Omental fat pad (tissue), 4 donors: ENCODE measurements around the gene KDM4C. TPM values are rescaled to one million over a fixed set of nuclear protein-coding genes. Genes with fewer than 3 reads are reported as not detected.

Experiments used
- ATAC-seq: fragments of 150-250 bp; one replicate; pipeline ENCODE4 v1.9.1; 2016; ENCODE audit warnings: mild to moderate bottlenecking, moderate library complexity; ENCODE audit not compliant: low FRiP score
- DNase-seq: peaks from one replicate; pipeline ENCODE4 v3.0.0-alpha.2; 2019; ENCODE audit warnings: low spot score
- total RNA-seq, 4 donors: library from RNA; depleted of rRNA; stranded (reverse); fragments of >200 nt; gene quantifications; one replicate each; pipeline ENCODE4 v1.1.0, GENCODE V29; 2016
- TF ChIP-seq, protein P1 (sequence below), 3 donors: fragments of 450-650 bp; IDR thresholded peaks; one replicate each; pipeline ENCODE4 v1.5.1; 2016 to 2017; ENCODE audit warnings: antibody characterized with exemption in 3 of 3, mild to moderate bottlenecking in 3 of 3, moderate library complexity in 2 of 3

The KDM4C gene
- total RNA-seq, 4 donors from 2014 or later = 24.9 to 37.0 (median 32.0) TPM

DNA sequence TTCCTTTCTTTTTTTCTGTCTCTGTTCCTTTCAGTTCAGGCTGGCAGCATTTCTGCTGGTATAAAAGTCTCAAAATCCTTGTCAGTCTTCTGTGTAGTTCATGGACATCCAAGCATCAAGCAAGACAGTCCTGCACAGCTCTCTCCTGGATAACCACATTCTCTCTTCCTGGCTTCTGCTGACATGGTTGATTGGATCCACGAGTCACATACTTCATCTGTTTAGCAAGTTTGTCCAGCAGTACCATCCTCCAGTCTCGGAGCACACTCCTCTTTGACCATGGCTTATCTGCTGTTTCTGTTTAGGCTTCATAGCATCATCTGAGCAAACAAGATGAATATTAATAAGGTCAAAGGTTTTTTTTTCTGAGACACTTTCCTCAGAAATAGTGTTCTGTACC is 220.8 kb downstream of the KDM4C start:
- ATAC-seq (no peak), DNase-seq (no peak)
- TF ChIP-seq, protein P1, sequence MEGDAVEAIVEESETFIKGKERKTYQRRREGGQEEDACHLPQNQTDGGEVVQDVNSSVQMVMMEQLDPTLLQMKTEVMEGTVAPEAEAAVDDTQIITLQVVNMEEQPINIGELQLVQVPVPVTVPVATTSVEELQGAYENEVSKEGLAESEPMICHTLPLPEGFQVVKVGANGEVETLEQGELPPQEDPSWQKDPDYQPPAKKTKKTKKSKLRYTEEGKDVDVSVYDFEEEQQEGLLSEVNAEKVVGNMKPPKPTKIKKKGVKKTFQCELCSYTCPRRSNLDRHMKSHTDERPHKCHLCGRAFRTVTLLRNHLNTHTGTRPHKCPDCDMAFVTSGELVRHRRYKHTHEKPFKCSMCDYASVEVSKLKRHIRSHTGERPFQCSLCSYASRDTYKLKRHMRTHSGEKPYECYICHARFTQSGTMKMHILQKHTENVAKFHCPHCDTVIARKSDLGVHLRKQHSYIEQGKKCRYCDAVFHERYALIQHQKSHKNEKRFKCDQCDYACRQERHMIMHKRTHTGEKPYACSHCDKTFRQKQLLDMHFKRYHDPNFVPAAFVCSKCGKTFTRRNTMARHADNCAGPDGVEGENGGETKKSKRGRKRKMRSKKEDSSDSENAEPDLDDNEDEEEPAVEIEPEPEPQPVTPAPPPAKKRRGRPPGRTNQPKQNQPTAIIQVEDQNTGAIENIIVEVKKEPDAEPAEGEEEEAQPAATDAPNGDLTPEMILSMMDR (IDR thresholded peaks at IDR 0.05) = no peak

DNA sequence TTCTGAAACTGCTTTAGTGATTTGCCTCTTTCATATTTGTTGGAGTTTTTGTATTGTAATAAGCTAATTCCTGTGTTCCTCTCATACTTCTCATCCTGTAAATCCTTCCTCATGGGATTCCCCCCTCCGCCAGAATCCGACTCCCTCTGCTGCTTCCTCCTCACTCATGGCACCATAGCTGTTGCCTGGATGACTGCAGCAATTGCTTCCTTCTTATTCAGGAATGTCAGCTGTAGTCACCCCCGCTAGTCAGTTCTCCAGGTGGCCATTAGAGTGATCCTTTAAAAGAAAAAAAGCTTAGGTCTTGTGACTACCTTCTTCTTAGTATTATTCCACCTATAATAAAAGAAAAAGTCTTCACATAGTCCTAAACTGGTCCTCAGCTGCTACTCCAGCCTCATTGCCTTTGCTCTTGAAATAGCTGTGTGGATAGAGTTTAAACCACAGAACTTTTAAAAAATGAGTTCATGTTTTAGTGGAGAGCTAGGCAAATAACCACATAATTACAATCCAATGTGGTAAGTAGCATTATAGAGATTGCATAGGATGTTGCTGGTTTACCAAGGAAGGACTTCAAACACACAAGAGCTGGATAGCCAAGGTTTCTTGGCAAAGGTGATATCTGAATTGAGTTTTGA is 227.3 kb downstream of the KDM4C start:
- TF ChIP-seq, protein P1 (IDR thresholded peaks at IDR 0.05) = no peak
- ATAC-seq = no peak
- no peak for DNase-seq

DNA sequence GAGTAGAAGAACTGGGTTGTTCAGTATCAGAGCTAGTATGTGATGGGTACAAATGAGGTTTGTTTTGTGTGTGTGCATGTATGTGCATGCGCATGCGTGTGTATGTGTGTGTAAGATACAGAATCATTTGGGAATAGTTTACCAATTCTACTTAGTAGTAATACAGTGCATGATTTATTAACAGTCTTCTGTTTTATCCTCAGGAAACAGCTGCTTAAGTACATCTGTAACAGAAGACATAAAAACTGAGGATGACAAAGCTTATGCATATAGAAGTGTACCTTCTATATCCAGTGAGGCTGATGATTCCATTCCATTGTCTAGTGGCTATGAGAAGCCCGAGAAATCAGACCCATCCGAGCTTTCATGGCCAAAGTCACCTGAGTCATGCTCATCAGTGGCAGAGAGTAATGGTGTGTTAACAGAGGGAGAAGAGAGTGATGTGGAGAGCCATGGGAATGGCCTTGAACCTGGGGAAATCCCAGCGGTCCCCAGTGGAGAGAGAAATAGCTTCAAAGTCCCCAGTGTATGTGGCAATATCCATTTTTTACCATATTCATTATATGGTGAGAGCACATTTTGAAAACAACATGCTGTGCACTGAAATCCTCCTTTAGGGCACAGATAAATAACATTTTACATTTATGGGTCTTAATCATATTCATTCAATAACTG is 228.5 kb downstream of the KDM4C start:
- DNase-seq (no peak), ATAC-seq (no peak)
- TF ChIP-seq, protein P1 (IDR thresholded peaks at IDR 0.05) = no peak

DNA sequence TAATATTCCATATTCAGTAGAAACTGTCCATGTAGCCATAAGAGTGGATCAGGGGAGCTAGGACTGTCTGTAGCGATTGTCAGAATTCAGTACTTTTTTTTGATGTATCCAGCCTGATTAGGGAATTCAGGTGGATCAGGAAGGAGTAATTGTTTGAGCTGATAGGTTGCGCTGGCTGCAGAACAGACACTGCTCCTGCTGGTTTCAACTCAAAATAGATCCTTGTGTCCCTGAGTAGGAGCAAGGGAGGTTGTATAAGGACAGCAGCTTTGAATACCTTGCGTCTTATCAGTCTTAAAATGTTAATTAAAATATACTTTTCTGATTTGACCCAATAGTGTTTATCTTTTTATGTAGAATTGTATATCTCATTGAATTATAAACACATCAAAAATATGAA is 229.6 kb downstream of the KDM4C start:
- TF ChIP-seq, protein P1 (IDR thresholded peaks at IDR 0.05) = no peak
- ATAC-seq (no peak), DNase-seq (no peak)

DNA sequence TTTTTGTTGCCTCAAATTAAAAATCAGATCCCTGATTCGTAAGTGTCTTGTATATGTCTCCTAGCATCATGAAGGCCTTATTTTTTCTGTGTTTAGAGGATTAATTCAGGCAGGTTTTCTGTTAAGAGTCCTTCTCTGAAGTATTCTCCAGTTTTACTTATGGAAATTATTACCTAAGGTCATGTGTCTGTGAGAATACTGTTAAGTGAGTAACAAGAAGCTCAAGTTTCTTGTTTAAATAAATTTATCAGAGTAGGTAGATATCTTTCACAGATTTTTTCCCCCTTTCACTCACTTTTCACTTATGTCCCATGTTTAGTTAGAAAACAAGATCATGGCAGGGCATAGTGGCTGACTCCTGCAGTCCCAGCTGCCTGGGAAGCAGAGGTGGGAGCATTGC is 233.6 kb downstream of the KDM4C start:
- DNase-seq = no peak
- no peak for ATAC-seq
- TF ChIP-seq, protein P1 (IDR thresholded peaks at IDR 0.05) = no peak

DNA sequence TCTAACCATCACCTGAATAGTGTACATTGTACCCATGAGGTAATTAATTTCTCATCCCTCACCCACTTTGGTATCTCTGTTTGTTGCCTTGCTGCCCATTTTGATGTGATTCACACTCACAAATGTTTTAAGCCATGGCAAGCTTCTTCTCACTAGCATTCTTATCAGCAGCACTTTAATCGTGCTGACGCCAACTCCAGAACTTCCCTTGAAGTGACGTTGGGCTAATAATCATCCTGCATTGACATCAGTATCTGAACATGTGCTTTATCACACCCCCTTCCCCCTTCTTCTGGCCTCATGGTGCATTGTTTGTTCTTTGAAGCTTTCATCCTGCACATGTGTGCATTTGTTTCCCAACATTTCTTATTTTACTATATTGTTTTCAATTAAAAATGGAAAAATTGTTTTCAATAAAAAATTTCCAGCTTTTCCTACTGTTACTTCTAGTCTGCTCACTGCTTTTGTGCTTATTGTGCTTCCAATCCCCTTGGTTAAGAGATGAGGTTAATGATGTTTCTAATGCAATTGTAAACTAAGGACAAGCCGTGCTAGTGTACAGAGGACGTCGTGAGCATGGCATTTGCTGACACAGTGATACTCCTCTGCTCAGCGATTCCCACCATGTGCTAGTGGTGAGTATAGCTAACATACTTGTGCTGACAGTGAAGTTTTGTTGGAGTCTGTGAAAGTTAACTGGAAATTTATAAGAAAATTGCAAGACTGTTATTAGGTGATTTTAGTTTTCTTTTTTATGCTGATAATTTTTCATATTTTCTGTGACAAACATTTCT is 238.5 kb downstream of the KDM4C start:
- TF ChIP-seq, protein P1 (IDR thresholded peaks at IDR 0.05) = no peak
- ATAC-seq (no peak), DNase-seq (no peak)
